MM.1S (cell line): ENCODE measurements around the gene ST6GAL1.
A peak's percentile ranks its signal among the peaks of the same experiment; 100 is the strongest.

Experiments
- DNase-seq: peaks from one replicate; pipeline ENCODE4 v3.0.0-alpha.2; 2015
- H2AFZ ChIP-seq: fragments of 300-600 bp; sonication (generic); 2 replicates; pipeline ENCODE4 v1.6.0; 2016; ENCODE audit warnings: antibody characterized with exemption, low read length
- H3F3A ChIP-seq: fragments of 300-600 bp; sonication (generic); 2 replicates; pipeline ENCODE4 v1.6.1; 2016; ENCODE audit warnings: mild to moderate bottlenecking, antibody characterized with exemption, low read length, moderate library complexity, mixed read lengths; ENCODE audit not compliant: insufficient read depth
- H3K27ac ChIP-seq: fragments of 300-600 bp; sonication (generic); 2 replicates; pipeline ENCODE4 v1.5.1; 2016; ENCODE audit warnings: mild to moderate bottlenecking, low read length
- H3K27me3 ChIP-seq: fragments of 300-600 bp; sonication (generic); replicated peaks from 2 replicates; pipeline ENCODE4 v1.6.0; 2016; ENCODE audit warnings: low read length; ENCODE audit not compliant: insufficient read depth
- H3K36me3 ChIP-seq: fragments of 300-600 bp; sonication (generic); replicated peaks from 2 replicates; pipeline ENCODE4 v1.6.1; 2016; ENCODE audit warnings: mild to moderate bottlenecking, low read length, mixed read lengths; ENCODE audit not compliant: insufficient read depth
- H3K4me1 ChIP-seq: fragments of 300-600 bp; sonication (generic); 2 replicates; pipeline ENCODE4 v1.6.1; 2016; ENCODE audit warnings: low read length, mixed read lengths
- H3K4me2 ChIP-seq: fragments of 300-600 bp; sonication (generic); 2 replicates; pipeline ENCODE4 v1.6.0; 2016; ENCODE audit warnings: low read depth, low read length
- H3K4me3 ChIP-seq: fragments of 300-600 bp; sonication (generic); 2 replicates; pipeline ENCODE4 v1.5.1; 2016; ENCODE audit warnings: low read length, mixed read lengths
- H3K79me2 ChIP-seq: fragments of 300-600 bp; sonication (generic); 2 replicates; pipeline ENCODE4 v1.6.1; 2016; ENCODE audit warnings: mixed run types, low read length, mixed read lengths
- H3K9ac ChIP-seq: fragments of 300-600 bp; sonication (generic); 2 replicates; pipeline ENCODE4 v1.6.1; 2016; ENCODE audit warnings: low read length, mixed read lengths
- H3K9me2 ChIP-seq: fragments of 300-600 bp; sonication (generic); replicated peaks from 2 replicates; pipeline ENCODE4 v1.6.1; 2016; ENCODE audit warnings: mild to moderate bottlenecking, low read length, mixed read lengths; ENCODE audit not compliant: insufficient read depth
- H3K9me3 ChIP-seq: fragments of 300-600 bp; sonication (generic); replicated peaks from 2 replicates; pipeline ENCODE4 v1.6.1; 2016; ENCODE audit warnings: mild to moderate bottlenecking, low read length, mixed read lengths; ENCODE audit not compliant: insufficient read depth
- H4K20me1 ChIP-seq: fragments of 300-600 bp; sonication (generic); 2 replicates; pipeline ENCODE4 v1.6.1; 2016; ENCODE audit warnings: mild to moderate bottlenecking, low read length, moderate library complexity, mixed read lengths; ENCODE audit not compliant: insufficient read depth
- CTCF ChIP-seq: fragments of 300-600 bp; sonication (generic); IDR thresholded peaks from 2 replicates; pipeline ENCODE4 v1.5.1; 2016; ENCODE audit warnings: antibody characterized with exemption, low read length, mixed read lengths
- EZH2 ChIP-seq: fragments of 300-600 bp; sonication (generic); optimal IDR thresholded peaks from 2 replicates; pipeline ENCODE3; 2017; ENCODE audit warnings: low read depth, mild to moderate bottlenecking, antibody characterized with exemption, low read length, mixed read lengths
- EZH2phosphoT487 ChIP-seq: fragments of 300-600 bp; sonication (generic); IDR thresholded peaks from 2 replicates; pipeline ENCODE4 v1.6.1; 2018; ENCODE audit warnings: antibody characterized with exemption, low read length

The ST6GAL1 gene

DNA sequence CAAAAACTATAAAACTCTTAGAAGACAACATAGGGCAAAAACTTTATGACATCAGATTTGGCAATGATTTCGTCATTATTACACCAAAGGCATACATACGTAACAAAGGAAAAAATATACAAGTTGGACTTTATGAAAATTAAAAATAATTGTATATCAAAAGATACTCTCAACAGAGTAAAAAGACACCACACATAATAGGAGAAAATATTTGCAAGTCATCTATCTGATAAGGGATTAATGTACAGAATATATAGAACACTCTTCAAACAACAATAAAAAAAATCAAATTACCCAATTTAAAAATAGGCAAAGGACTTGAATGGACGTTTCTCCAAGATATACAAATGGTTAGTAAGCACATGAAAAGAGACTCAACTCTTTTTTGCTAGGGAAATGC is 131.4 kb downstream of the ST6GAL1 start:
- peaks cover 78% of the 10 kb centered on the region for H3K4me1 ChIP-seq
- no peaks in the 10 kb centered on the region for H3K9me3 ChIP-seq
- H3K4me3 ChIP-seq = no peak overlapping the region
- peaks cover 68% of the 10 kb centered on the region for H3F3A ChIP-seq
- peak overlapping the region; percentile 71; the same call in 1 of the 2 replicates for H3K4me2 ChIP-seq
- peak overlapping the region; percentile 94; the same call in 1 of the 2 replicates for H3K27ac ChIP-seq
- no peak for TF ChIP-seq CTCF
- no peak for TF ChIP-seq EZH2phosphoT487
- no peak for TF ChIP-seq EZH2
- DNase-seq = no peak
- H3K9me2 ChIP-seq = no peaks in the 10 kb centered on the region
- peaks cover 31% of the 10 kb centered on the region for H3K36me3 ChIP-seq
- H3K27me3 ChIP-seq = no peaks in the 10 kb centered on the region
- no peak overlapping the region for H2AFZ ChIP-seq
- peaks cover 84% of the 10 kb centered on the region for H3K79me2 ChIP-seq
- no peak overlapping the region for H3K9ac ChIP-seq
- H4K20me1 ChIP-seq = no peaks in the 10 kb centered on the region

DNA sequence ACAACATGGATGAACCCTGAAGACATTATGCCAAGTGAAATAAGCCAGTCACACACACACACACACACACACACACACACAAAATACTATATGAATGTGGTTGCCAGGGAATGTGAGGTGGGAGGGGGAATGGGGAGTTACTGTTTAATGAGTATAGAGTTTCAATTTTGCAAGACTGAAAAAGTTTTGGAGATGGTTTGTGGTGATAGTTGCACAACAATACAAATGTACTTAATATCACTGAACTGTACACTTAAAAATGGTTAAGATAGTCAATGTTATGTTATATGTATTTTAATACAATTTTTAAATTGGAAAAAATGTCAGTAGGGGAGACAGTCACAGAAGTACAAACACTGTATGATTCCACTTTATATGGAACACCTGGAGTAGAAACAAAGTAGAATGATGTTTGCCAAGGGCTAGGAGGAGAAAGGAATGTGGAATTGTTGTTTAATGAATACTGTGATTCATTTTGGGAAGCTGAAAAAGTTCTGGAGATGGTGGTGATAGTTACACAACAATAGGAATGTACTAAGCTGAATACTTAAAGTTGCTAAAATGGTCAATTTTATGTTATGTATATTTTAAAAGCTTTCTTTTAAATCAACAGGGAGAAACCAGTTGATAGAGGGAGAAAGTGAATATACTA is 132.3 kb downstream of the ST6GAL1 start:
- Histone ChIP-seq H3F3A (peaks cover 68% of the 10 kb centered on the region), H4K20me1 (no peaks in the 10 kb centered on the region), H3K9me2 (no peaks in the 10 kb centered on the region), H3K4me2 (peak overlapping the region; percentile 71), H2AFZ (no peak overlapping the region), H3K79me2 (peaks cover 82% of the 10 kb centered on the region), H3K9ac (peak overlapping the region; percentile 80; the same call in 1 of the 2 replicates), H3K4me3 (0 out of 2 replicates have a peak overlapping the region, but pooled peaks have one; percentile 2), H3K4me1 (peaks cover 85% of the 10 kb centered on the region), H3K36me3 (peaks cover 23% of the 10 kb centered on the region), H3K9me3 (no peaks in the 10 kb centered on the region), H3K27ac (peak overlapping the region; percentile 94), H3K27me3 (no peaks in the 10 kb centered on the region)
- peak; percentile 30 for DNase-seq
- TF ChIP-seq EZH2phosphoT487 (no peak), EZH2 (no peak), CTCF (no peak)

- peaks cover 70% of the 10 kb centered on the region for H3F3A ChIP-seq
- no peaks in the 10 kb centered on the region for H3K9me2 ChIP-seq
- peak overlapping the region; percentile 80 for H3K9ac ChIP-seq
- no peaks in the 10 kb centered on the region for H4K20me1 ChIP-seq
- H3K4me2 ChIP-seq = peak overlapping the region; percentile 71
- peak overlapping the region; percentile 94 for H3K27ac ChIP-seq
- no peaks in the 10 kb centered on the region for H3K27me3 ChIP-seq
- peak; percentile 78 for DNase-seq
- H3K9me3 ChIP-seq = no peaks in the 10 kb centered on the region
- peaks cover 82% of the 10 kb centered on the region for H3K79me2 ChIP-seq
- peaks cover 15% of the 10 kb centered on the region for H3K36me3 ChIP-seq
- TF ChIP-seq EZH2phosphoT487 = no peak
- peak overlapping the region; percentile 35 for H3K4me3 ChIP-seq
- no peak overlapping the region for H2AFZ ChIP-seq
- peaks cover 87% of the 10 kb centered on the region for H3K4me1 ChIP-seq
Measured at GRCh38 chr3:187063286-187064121, 133.2 kb downstream of the ST6GAL1 start.
